ENCODE data around the gene SH3YL1.

- TF ChIP-seq JUNB (IDR thresholded peaks at IDR 0.05; ENCODE audit: unreplicated experiment): no peak
- TF ChIP-seq CTCF (conservative IDR thresholded peaks at IDR 0.05; ENCODE audit: low read depth in 2 of 2): no peak
- TF ChIP-seq POLR2AphosphoS5 (IDR thresholded peaks at IDR 0.05; ENCODE audit: low read depth): no peak
- TF ChIP-seq, protein P1, sequence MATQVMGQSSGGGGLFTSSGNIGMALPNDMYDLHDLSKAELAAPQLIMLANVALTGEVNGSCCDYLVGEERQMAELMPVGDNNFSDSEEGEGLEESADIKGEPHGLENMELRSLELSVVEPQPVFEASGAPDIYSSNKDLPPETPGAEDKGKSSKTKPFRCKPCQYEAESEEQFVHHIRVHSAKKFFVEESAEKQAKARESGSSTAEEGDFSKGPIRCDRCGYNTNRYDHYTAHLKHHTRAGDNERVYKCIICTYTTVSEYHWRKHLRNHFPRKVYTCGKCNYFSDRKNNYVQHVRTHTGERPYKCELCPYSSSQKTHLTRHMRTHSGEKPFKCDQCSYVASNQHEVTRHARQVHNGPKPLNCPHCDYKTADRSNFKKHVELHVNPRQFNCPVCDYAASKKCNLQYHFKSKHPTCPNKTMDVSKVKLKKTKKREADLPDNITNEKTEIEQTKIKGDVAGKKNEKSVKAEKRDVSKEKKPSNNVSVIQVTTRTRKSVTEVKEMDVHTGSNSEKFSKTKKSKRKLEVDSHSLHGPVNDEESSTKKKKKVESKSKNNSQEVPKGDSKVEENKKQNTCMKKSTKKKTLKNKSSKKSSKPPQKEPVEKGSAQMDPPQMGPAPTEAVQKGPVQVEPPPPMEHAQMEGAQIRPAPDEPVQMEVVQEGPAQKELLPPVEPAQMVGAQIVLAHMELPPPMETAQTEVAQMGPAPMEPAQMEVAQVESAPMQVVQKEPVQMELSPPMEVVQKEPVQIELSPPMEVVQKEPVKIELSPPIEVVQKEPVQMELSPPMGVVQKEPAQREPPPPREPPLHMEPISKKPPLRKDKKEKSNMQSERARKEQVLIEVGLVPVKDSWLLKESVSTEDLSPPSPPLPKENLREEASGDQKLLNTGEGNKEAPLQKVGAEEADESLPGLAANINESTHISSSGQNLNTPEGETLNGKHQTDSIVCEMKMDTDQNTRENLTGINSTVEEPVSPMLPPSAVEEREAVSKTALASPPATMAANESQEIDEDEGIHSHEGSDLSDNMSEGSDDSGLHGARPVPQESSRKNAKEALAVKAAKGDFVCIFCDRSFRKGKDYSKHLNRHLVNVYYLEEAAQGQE (IDR thresholded peaks at IDR 0.05; ENCODE audit: unreplicated experiment): no peak
- TF ChIP-seq EZH2 (IDR thresholded peaks at IDR 0.05; ENCODE audit: low read depth, unreplicated experiment): no peak
These were observed 76.0 kb downstream of the SH3YL1 start for GRCh38 chr2:187825-188224.
